GM19397 (cell line): ENCODE data around the gene TBC1D26.
"Not testable (repeated sequence)": the region's sequence is repeated elsewhere in the genome, so short reads cannot be mapped to it uniquely, and the experiment has no call there.

Source experiments
- ATAC-seq: cut with Tn5 transposase; IDR thresholded peaks from one replicate; pipeline ENCODE4 v1.9.1; 2021; ENCODE audit warnings: mild to moderate bottlenecking, moderate library complexity; ENCODE audit not compliant: unreplicated experiment

Gene TBC1D26

DNA sequence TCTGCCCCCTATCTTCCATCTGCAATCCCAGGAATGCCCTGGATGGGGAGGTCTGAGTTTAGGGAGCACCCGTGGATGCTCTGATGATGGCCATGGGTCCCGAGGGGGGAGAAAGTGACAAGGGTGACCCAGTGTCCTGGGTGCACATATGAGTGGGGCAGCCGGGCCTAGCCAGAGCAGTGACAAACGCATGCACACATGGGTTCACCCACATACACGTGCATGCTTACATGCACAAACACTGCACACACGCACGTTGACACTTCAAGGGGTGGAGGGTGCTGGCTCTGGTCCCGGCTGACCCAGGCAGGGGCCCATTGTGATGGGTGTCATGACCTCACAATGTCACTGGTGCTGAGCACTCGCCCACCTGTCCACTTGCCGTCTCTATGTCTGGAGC, at the start of gene TBC1D26:
Gene TBC1D26 (plus strand): TSS at position 384 of the 400 bp plus-strand sequence. CDS start 3,066 bp downstream, outside the sequence.
- not testable (repeated sequence) for ATAC-seq

DNA sequence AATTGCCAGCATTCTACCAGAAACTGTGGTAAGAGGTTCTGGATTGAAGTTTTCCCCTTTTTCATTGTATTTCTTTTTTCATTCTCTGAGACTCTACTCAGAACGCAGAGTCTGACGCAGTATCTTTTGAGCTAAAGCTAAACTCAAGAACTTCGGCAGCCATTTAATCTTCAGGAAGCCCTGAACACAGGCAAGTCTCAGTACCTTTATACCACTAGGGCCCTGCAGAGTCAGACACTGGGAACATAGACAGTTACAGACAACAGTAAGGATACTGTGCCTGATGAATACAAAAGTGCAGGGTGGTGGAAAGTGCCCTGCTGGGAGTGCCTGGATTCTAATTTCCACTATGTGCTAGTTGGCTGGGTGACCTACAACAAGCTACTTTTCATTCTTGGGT, 48.9 kb upstream of the TBC1D26 start:
- not testable (repeated sequence) for ATAC-seq

DNA sequence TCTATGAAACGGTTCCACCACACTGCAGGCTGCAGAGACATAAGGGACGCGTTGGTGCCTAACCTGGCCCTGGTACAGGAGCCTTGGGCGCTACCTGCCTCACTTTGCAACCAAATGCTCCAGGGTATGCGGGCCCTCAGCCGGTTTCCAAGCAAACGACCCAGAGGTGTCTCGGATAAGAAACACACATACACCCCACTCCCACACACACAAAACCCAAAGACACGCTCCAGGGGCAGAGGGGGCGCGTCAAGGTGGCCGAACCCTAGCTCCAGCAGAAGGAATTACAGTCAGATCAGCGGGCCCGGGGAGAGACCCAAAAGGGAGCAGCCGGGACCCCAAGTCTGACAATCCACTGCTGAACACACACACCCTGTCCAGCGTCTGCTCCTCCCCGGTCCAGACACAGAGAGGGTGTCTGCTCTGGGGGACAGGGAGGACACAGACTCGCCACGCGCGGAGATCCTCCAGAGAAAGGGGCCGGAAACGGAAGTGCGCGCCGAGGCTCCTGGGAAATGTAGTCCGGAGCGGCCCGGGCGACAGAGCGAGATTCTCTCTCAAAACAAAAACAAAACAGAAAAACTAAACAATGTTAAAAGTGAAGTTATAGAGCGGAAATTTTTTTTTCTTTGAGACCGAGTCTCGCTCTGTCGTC, 48.1 kb upstream of the TBC1D26 start, which contains the start of gene TRIM16:
Gene TRIM16 (minus strand): TSS at position 488 of the 655 bp plus-strand sequence. CDS start 32,702 bp downstream, outside the sequence.
- ATAC-seq, result peak; percentile 93

DNA sequence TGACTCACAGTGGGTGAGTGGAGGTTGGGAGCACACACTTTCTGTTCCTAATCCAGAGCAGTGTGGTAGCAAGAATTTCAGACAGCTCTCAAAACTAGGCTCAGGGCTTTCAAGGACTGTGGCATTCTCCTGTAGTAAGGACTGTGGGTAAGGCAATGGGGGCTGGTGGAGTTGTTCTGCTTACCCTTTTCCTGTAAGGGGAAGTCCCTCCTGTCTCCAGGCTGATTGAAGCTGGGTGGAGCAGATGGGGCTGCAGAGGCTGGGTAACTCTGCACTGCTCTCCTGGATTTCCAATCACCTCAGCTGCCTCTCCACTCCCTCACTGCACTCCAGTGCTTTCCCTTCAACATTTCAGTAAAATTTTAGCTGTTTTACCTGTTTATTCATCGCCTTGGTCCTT, 44.6 kb upstream of the TBC1D26 start:
- not testable (repeated sequence) for ATAC-seq

DNA sequence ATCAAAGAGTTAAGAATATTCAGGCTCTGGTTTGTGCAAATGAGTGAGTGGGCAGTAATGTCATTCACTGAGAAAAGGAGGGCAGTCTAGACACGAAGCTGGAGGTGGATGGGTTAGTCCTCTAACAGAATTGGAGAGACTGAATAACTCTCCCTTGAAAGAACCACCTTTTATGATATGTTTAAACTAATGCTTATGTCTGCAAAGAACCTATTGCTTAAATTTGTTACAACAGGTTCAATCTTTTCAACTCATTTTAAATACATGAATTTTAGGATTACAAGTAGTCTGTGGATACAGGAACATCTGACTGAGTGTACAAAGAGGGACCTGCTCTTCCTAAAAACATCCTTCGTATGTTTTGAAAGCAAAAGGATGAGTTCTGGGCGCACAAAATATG, 33.1 kb upstream of the TBC1D26 start:
- not testable (repeated sequence) for ATAC-seq

DNA sequence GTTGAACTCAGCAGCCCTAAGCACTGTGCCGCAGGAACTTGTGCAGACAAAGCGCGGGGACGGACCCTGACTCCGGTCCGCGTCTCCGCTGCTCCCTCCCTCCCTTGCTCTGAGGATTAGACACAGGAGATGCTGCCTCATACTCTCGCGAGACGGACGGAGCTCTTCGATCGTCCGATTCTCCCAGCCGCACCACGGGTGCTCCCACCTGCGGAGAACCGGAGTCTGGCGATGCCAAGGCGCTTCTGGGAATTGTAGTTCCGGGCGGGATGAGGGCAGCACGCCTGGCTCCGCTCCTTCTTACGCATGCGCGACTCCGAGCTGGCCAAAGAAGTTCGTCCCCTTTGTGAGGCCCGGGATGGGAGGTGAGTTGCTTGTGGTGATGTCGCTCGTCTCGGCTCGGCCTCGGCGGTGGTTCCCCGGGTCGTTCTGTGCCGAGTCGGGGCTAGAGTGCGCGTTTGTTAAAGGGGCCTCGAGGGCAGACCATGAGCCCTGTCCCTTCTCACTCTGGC, 32.6 kb upstream of the TBC1D26 start, which contains the start of gene ZNF286A:
Gene ZNF286A (plus strand): TSS at position 340 of the 512 bp plus-strand sequence. CDS start 578 bp downstream, outside the sequence.
- peak; percentile 97 for ATAC-seq

DNA sequence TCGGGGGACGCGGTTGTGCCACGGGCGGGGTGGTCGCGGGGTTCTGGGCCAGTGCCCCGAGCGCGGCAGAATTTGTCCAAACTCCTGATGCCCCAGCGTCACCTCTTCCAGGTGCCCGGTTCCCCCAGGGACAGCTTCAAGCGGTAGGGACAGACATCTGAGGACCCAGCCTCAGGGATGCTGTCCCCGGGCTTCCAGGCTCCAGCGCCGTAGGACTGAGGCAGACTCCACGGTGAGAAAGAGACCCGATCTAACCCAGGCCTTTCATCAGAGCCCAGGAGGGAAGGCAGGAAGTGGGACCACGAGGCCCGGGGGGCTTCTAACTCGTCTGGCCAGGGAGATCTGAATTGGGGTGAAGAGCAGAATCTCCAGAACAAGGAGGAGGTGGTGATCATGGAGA, 32.1 kb upstream of the TBC1D26 start:
- ATAC-seq, result not testable (repeated sequence)

DNA sequence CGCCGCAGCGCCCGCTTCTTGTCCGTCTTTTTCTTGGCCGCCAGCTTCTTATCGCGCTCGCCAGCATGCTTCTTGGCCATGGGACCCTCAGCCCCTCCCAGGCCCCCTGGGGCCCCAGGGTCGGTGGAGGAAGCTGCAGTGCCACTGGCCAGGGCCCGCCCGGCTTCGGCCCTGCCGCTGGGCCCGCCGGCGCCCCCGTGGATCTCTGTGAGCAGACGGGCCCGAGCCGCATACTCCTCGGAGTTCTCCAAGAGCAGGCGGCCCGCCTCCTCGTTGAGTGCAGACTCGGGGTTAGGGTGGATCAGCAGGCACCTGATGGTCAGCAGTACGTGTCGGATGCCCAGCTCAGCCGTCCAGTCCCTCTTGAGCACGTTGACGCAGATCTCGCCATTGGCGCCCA, 27.8 kb upstream of the TBC1D26 start:
- ATAC-seq, result not testable (repeated sequence)

DNA sequence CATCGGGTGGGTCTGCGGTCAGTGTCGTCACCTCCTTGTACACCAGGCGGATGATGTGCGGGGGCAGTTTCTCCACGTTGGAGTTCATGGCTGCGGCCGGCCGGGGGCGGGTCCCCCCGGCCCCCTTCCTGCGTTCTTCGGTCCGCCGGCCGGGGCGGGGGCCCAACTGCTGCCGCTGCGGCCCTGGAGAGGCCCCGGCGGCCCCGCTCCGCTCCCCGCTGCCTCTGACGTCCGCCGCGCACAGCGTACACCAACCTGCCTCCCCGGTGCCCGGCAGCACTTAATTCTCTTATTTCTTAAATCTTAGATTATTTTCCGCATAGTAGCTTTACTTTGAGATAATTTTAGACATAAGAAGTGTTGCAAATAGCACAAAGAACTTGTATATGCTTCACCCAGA, 27.3 kb upstream of the TBC1D26 start:
- ATAC-seq, result not testable (repeated sequence)

DNA sequence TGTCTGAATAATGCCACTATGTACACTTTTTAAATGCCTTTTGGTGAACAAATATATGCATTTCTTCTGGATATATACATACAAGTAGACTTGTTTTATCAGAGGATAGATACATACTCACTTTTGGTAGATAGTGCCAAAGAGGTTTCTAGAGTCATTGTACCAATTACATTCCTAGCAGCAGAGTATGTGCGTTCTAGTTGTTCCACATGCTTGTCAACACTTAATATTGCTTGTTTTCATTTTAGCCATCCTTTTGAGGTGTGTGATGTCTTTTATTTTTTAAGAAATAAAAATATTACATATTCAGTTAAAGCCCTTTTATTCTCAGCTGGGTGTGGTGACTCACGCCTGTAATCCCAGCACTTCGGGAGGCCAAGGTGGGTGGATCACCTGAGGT, 23.2 kb upstream of the TBC1D26 start:
- ATAC-seq, result not testable (repeated sequence)

DNA sequence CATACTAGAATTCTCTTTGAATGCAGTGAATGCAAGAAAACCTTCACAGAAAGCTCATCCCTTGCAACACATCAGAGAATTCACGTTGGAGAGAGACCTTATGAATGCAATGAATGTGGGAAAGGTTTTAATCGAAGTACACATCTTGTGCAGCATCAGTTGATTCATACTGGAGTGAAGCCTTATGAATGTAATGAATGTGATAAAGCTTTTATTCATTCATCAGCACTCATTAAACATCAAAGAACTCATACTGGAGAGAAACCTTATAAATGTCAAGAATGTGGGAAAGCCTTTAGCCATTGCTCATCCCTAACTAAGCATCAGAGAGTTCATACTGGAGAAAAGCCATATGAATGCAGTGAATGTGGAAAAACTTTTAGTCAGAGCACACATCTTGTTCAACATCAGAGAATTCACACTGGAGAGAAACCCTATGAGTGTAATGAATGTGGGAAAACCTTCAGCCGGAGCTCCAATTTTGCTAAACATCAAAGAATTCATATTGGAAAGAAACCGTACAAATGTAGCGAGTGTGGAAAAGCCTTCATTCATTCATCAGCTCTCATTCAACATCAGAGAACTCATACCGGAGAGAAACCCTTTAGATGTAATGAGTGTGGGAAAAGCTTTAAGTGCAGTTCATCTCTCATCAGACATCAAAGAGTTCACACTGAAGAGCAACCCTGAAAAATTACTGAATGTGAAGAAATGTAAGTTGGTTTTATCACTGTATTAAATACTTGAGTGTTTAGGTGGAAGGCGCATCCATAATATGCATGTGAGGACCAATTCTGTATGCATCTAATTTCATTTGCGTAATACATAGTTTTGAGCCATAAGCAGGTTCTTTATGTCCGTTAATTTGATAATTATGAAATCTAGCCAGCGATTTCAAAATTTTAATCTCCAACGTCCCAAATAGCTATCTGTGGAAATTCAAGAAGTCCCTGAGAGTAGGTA, 15.2 kb upstream of the TBC1D26 start:
- ATAC-seq, result not testable (repeated sequence)

DNA sequence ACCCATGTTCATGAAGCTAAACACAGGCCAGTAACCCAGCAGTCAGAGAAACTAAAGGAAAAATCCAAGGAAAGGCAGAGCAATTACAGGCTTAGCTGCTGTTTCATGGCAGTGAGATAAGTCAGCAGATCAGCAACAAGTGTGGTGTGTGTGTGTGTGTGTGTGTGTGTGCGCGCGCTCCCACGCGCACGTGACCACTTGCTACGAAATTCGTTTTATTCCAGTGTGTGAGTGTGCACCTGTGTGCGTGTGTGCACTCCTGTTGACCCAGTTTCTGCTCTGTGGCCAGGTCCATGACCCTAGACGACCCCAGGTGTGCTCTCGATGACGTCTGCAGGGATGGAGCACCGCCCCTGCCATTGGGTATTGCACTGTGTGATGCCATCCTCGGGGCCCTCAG, 1.5 kb upstream of the TBC1D26 start:
- ATAC-seq, result not testable (repeated sequence)

DNA sequence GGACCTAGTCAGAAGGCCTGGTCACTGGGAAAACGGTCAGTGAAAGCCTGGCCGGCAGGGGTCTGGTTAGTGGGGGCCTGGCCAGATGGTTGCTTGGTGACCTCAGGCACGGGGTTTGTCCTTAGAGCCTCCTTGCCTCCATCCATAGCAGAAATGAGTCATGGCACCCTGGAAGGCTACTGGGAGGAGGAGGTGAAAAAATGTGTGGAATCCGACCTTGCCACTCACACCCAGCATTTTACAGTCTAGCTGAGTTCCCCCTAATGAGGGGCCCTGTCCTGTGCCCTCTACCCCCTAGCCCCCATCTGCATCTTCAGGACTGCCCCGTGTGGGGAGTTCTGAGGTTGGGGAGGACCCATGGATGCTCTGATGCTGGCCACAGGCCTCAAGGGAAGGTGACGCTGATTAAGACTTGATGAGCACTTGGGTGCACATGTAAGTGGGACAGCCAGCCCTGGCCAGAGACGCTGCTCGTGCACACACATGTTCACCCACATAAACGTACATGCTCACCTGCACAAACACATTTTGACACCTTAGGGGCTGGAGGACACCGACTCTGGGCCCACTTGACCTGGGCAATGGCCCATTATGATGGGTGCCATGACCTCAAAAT, 1.2 kb downstream of the TBC1D26 start:
- ATAC-seq, result not testable (repeated sequence)

DNA sequence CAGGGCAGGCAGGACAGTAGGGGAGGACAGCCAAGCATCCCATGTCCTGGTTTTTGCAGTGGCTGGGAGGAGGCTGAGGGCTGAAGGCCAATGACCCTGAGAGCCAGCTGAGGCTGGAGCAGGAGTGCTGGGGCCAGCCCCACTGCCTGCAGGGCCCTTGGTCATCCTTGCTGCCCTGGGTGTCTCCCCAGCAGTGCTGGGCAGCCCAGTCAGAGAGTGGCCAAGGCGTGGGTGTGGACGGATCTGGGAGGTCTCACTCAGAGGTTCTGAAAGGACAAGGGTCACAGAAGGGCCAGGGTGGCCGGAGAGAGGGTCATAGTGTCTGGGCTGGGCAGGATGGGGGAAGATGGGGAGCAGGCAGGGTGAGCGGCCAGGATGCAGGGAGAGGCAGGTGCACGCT, 4.5 kb downstream of the TBC1D26 start:
- not testable (repeated sequence) for ATAC-seq

DNA sequence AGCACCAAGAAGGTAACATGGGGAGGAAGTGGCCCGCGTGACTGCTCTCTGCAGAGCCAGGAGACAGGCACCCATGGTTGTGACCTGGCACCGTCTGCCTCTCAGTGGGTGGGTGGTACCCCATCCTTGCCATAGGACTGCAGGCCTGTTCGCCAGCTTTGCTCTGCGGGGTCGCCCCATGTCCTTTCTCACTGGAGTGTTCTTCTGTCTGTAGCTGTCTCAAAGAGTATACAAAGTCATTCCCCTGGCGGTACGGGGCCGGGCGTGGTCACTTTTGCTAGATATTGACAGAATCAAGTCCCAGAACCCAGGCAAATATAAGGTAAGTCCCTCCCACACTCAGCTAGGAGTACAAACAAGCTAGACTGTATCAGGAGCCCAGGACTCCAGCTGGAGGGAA, 6.0 kb downstream of the TBC1D26 start:
- no peak for ATAC-seq

DNA sequence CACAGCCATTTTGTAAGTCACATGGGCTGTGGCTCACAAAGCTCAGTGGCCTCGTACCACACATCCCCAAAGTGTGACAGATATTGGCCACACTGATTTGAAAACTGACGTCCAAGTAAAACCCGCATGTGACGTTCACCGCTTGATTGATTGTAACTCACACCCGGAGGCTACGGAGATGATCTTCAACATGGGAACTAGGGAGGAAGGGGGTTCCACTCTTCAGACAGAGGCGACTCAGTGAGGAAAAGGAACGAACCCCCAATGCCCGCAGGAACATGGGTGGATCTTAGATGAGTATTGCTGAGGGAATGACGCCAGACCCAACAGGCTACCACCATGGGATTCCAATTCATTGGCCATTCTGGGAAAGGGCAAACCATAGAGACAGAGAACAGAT, 7.2 kb downstream of the TBC1D26 start:
- ATAC-seq, result not testable (repeated sequence)

DNA sequence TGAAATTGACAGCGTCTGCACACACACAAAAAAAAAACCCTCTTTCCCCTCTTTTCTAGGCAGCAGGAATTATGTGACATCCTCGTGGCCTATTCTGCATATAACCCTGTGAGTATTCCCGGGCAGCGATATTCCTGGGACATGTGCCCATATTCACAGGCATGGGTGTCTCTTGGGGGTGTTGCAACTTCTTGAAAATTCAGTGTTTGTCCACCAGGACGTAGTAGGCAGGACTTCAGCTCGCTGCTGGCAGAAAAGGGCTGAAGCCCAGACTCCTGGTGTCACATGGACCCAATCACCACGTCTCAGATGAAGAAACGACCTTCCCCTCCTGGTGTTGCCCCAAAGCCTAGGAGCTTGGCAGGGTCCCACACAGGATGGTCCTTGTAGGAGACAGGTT, 8.0 kb downstream of the TBC1D26 start:
- ATAC-seq, result not testable (repeated sequence)

DNA sequence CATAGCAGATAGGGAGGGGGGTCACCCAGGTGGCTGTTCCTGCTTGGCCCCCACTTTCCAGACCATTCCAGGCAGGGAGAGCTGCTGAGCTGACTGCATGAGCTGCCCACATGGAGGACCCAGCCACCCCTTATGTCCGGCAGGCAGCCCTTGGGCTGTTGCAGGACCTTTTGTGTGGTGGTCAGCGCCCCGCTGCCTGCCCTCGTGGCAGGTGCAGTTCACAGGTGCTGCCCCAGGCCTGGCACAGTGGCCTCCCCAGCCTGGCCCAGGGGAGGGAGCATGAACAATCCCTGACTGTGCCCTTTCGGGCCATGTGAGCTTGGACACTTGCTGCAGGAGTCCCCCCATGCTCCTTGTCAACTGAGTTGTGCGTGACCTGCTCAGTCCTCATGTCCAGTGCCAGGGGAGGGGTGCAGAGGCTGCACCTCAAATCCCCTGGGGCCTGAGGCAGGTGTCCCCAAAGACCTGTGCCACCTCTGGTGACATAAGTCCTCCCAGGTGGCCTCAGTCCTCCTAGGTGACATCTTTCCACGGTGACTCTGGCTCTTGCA, 8.6 kb downstream of the TBC1D26 start:
- ATAC-seq, result no peak

DNA sequence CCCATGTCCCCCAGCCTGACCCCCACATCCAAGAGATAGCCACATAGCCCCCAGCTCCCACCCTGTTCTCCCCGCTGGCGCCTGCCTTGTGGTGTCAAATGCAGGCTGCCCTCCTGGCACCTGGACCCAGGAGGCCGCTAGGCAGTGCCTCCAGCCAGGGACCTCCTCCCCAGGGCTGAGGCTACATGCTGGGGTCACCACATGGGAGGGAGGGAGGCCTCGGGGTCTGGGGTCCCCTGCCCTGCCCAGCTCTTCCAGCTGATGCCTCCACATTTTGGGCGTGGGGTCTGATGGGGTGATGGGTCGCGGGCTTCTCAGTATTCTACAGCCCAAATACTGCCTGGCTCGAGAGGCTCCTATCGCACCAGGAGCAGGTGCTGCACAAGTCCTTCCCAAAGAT, 9.5 kb downstream of the TBC1D26 start:
- ATAC-seq, result no peak

DNA sequence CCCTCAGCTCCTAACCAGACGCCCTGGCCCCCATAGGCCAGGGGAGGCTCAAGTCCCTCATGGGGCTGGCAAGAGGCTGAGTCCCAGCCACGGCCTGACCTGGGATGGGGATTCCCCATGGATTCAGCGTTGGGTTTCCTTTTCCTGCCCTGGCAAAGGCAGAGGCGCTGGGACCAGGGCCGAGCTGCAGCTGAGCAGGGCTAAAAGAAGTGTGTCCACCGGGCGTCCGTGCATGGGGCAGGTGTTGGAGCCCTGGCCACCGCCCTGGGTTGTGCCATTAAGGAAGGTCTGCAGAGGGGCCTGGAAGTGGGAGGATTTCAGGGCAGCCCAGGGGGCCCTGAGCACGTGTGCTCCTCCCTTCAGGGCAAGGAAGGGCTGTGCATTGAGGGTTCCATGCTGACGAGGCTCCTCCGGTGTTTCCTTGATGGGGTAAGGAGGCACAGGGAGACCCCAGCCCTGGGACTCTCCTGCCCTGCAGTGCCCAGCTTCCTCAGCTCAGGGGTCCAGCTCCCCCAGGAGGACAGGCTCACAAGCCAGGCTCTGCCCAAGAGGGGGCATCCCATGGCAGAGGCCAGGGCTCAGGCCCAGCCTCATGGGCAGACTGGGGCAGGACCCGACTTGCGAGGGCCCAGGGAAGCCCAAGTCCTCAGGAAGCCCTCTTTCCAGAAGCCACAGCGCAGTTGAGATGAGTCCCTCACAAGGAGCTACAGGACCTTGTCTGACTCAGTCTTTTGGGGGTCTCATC, 10.1 kb downstream of the TBC1D26 start:
- no peak for ATAC-seq
